ENCODE results near the gene DGKI. TPM values are rescaled to one million over a fixed set of nuclear protein-coding genes. Genes with fewer than 3 reads are reported as not detected.

DGKI gene
- total and polyA plus RNA-seq, 2 donors (not counting 1 experiment from before 2014, with no cell fraction given), result not detected

- H3K79me2 ChIP-seq (ENCODE audit: control insufficient read depth, insufficient read depth, low read length), result no peaks in the 10 kb centered on the region
- H3K27ac Mint-ChIP-seq, result no peak overlapping the region
- H3K4me1 Mint-ChIP-seq, result no peaks in the 10 kb centered on the region
- 89% methylated on average over 2 of the region's 4 CpGs for WGBS (ENCODE audit: insufficient coverage)
- ChIA-PET POLR2A (no interaction called here), CTCF (no interaction called here)
- H3K27ac ChIP-seq (ENCODE audit: low read length in 2 of 2), result no peak overlapping the region
- H3K9me3 ChIP-seq (ENCODE audit: control extremely low read depth in 1 of 3, control insufficient read depth in 2 of 3, insufficient read depth in 1 of 3, low read length in 2 of 3), result no peaks in the 10 kb centered on the region
- no peaks in the 10 kb centered on the region for H3K27me3 ChIP-seq (replicated peaks in 1 of 4; ENCODE audit: control extremely low read depth in 1 of 4, control insufficient read depth in 3 of 4, insufficient read depth in 4 of 4, low read length in 3 of 4)
- intact Hi-C loops (cut with micrococcal nuclease), result no loop called here
- H3K9ac ChIP-seq (ENCODE audit: low read length), result no peak overlapping the region
- H3K27me3 Mint-ChIP-seq, result peaks cover 14% of the 10 kb centered on the region
- no peak overlapping the region for H3K4me3 Mint-ChIP-seq
- no peaks in the 10 kb centered on the region for H3K36me3 ChIP-seq (replicated peaks in 1 of 2; ENCODE audit: control extremely low read depth in 1 of 2, control insufficient read depth in 1 of 2, extremely low read depth in 1 of 2, insufficient read depth in 2 of 2, low read length in 1 of 2)
- DNase-seq, result no peak
- H3K9me3 Mint-ChIP-seq (ENCODE audit: insufficient read depth), result no peaks in the 10 kb centered on the region
- no peaks in the 10 kb centered on the region for H4K20me1 ChIP-seq (ENCODE audit: control insufficient read depth, insufficient read depth, low read length, poor library complexity, severe bottlenecking)
- no peak for ATAC-seq (ENCODE audit: low read depth)
- no peak overlapping the region for H2AFZ ChIP-seq (ENCODE audit: insufficient read depth, low read depth, low read length, poor library complexity, severe bottlenecking)
- H3K4me3 ChIP-seq (ENCODE audit: control extremely low read depth in 1 of 5, extremely low read depth in 1 of 5, insufficient read depth in 1 of 5, low read depth in 2 of 5, low read length in 4 of 5), result no peak overlapping the region
- no peaks in the 10 kb centered on the region for H3K4me1 ChIP-seq (ENCODE audit: control insufficient read depth in 2 of 2, insufficient read depth in 2 of 2, low read length in 2 of 2)
- H3K4me2 ChIP-seq (replicated peaks; ENCODE audit: low read depth, low read length, poor library complexity, severe bottlenecking), result no peak overlapping the region
- TF ChIP-seq CTCF (IDR thresholded peaks at IDR 0.05) (no peak), EZH2 (IDR thresholded peaks at IDR 0.05; ENCODE audit: borderline replicate concordance, insufficient read depth, low read depth, low read length, poor library complexity, severe bottlenecking) (no peak)
These were observed 93.7 kb downstream of the DGKI start for GRCh38 chr7:137753067-137753466.

GRCh38 chr7:137751361-137752009 is 95.3 kb downstream of the DGKI start:
- CTCF ChIA-PET, result no interaction called here
- intact Hi-C loops (cut with micrococcal nuclease), result no loop called here
- H3K9me3 ChIP-seq (ENCODE audit: control extremely low read depth in 1 of 3, control insufficient read depth in 2 of 3, insufficient read depth in 1 of 3, low read length in 2 of 3), result no peaks in the 10 kb centered on the region
- no peak overlapping the region for H3K9ac ChIP-seq (ENCODE audit: low read length)
- no peaks in the 10 kb centered on the region for H4K20me1 ChIP-seq (ENCODE audit: control insufficient read depth, insufficient read depth, low read length, poor library complexity, severe bottlenecking)
- no peaks in the 10 kb centered on the region for H3K4me1 Mint-ChIP-seq
- H3K27ac ChIP-seq (ENCODE audit: low read length in 2 of 2), result no peak overlapping the region
- no peak overlapping the region for H3K4me3 Mint-ChIP-seq
- no peaks in the 10 kb centered on the region for H3K4me1 ChIP-seq (ENCODE audit: control insufficient read depth in 2 of 2, insufficient read depth in 2 of 2, low read length in 2 of 2)
- POLR2A ChIA-PET, result no interaction called here
- peaks cover 14% of the 10 kb centered on the region for H3K27me3 Mint-ChIP-seq
- H3K4me3 ChIP-seq (ENCODE audit: control extremely low read depth in 1 of 5, extremely low read depth in 1 of 5, insufficient read depth in 1 of 5, low read depth in 2 of 5, low read length in 4 of 5), result no peak overlapping the region
- WGBS (ENCODE audit: insufficient coverage), result no CpG with 5 or more reads among the region's 6 CpGs
- no peaks in the 10 kb centered on the region for H3K36me3 ChIP-seq (replicated peaks in 1 of 2; ENCODE audit: control extremely low read depth in 1 of 2, control insufficient read depth in 1 of 2, extremely low read depth in 1 of 2, insufficient read depth in 2 of 2, low read length in 1 of 2)
- ATAC-seq (ENCODE audit: low read depth), result no peak
- H3K27me3 ChIP-seq (replicated peaks in 1 of 4; ENCODE audit: control extremely low read depth in 1 of 4, control insufficient read depth in 3 of 4, insufficient read depth in 4 of 4, low read length in 3 of 4), result no peaks in the 10 kb centered on the region
- H3K79me2 ChIP-seq (ENCODE audit: control insufficient read depth, insufficient read depth, low read length), result no peaks in the 10 kb centered on the region
- no peak for TF ChIP-seq EZH2 (IDR thresholded peaks at IDR 0.05; ENCODE audit: borderline replicate concordance, insufficient read depth, low read depth, low read length, poor library complexity, severe bottlenecking)
- no peak for TF ChIP-seq CTCF (IDR thresholded peaks at IDR 0.05)
- no peak overlapping the region for H3K4me2 ChIP-seq (replicated peaks; ENCODE audit: low read depth, low read length, poor library complexity, severe bottlenecking)
- no peaks in the 10 kb centered on the region for H3K9me3 Mint-ChIP-seq (ENCODE audit: insufficient read depth)
- no peak overlapping the region for H3K27ac Mint-ChIP-seq
- no peak for DNase-seq
- no peak overlapping the region for H2AFZ ChIP-seq (ENCODE audit: insufficient read depth, low read depth, low read length, poor library complexity, severe bottlenecking)

Measured in B cell (primary cell).